NCI-H345 treated with DMSO at 0.1 percent for 48 hours (cell line): ENCODE measurements around the gene MRTFA.

Source experiments
- DNase-seq: peaks from one replicate; lab custom pipeline; 2025; ENCODE audit not compliant: unreplicated experiment; lab: John Stamatoyannopoulos, UW

MRTFA gene

GRCh38 chr22:40415531-40416266, 220.8 kb downstream of the MRTFA start:
- DNase-seq: no peak

GRCh38 chr22:40414838-40415505, 221.5 kb downstream of the MRTFA start:
- DNase-seq: no peak

DNA sequence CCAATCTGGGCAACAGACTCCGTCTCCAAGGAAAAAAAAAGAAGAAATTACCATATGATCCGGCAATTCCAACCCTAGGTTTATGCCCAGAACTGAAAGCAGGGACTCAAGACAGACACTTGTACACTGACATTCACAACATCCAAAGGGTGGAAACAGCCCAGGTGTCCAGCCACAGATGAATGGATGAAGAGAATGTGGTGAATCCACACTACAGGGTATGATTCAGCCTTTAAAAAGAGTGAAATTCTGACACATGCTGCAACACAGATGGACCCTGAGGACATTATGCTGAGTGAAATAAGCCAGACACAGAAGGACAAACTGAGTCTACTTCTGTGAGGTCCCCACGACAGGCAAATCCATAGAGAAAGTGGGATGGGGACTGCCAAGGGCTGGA, 222.2 kb downstream of the MRTFA start:
- no peak for DNase-seq

DNA sequence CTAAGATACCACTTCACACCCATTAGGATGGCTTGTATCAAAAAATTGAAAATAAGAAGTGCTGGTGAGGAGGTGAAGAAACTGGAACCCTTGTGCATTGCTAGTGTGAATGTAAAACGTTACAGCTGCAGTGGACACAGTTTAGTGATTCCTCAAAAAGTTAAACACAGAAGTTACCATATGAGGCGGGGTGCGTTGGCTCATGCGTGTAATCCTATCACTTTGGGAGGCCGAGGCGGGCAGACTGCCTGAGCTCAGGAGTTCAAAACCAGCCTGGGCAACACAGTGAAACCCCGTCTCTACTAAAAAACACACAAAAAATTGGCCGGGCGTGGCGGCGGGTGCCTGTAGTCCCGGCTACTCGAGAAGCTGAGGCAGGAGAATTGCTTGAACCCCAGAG, 222.6 kb downstream of the MRTFA start:
- no peak for DNase-seq

DNA sequence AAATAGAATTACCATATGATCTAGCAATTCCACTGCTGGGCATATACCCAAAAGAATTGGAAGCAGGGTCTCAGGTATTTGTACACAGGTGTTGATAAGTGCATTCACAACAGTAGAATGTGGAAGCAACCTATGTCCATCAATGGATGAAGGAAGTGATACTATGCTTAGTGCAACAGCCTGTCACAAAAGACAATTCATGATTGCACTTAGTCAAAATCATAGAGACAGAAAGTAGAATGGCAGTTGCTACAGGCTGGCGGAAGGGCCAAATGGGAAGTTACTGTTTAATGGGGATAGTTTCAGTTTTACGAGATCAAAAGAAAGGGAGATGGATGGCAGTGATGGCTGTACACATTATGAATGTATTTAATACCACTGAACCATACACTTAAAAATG, 224.1 kb downstream of the MRTFA start:
- DNase-seq: no peak

DNA sequence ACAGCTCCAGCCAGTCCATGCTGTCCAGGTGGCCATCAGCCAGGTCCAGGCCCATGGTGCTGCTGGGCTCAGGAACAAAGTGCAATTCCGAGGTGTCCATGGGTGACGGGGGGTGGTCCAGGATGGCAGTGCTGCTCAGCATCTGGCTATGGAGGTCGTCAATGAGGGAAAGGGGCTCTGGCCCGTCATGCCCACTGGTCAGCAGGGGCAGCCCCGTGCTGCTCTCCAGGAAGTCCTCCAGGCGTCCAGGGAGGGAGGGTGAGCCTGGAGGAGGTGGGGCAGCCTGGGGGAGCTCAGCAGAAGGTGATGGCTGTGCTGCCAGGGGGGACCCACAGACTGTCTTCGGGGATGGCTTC, 225.0 kb downstream of the MRTFA start:
- no peak for DNase-seq

- no peak for DNase-seq
Observed at GRCh38 chr22:40410731-40411505, 225.6 kb downstream of the MRTFA start.

DNA sequence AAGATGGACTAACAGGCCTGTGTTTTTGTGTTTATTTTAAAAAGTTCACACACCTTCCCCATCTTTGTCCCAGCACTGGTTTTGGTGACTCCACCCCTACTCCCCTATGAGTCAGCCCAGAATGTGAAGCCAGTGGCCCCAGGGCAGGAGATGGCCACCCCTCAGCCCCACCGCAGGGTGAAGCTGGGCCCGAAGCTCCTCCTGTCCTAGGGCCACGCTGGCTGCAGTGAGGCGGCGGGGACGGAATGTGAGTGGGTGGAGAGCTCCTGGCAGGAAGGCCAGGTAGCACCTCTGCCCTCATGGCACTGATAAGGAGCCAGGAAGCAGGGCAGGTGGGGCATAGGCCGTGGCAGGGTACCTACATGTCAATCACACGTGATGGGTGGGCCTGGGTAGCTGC, 226.2 kb downstream of the MRTFA start:
- DNase-seq: no peak

DNA sequence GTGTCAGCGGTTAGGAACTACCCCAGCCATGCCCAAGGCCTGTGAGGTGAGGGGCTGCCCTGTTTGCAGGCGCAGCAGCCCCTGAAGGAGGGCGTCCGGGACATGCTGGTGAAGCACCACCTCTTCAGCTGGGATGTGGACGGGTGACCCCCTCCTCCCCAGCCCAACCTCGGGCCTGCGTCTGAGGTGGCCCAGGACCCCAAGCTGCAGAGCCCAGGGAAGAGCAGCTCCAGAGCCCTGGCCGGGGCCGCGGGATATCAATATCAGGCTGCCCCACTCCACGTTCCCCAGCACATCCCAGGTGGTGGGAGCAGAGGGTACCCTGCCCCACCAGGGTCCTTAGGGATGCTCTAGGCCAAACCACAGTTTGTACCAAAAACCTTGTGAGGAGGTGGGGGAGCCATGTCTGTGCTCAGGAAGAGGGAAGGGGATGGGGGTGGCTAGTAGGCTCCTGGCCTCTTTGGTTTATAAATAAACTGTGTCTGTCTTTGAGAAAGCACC, 226.9 kb downstream of the MRTFA start:
- DNase-seq: no peak

DNA sequence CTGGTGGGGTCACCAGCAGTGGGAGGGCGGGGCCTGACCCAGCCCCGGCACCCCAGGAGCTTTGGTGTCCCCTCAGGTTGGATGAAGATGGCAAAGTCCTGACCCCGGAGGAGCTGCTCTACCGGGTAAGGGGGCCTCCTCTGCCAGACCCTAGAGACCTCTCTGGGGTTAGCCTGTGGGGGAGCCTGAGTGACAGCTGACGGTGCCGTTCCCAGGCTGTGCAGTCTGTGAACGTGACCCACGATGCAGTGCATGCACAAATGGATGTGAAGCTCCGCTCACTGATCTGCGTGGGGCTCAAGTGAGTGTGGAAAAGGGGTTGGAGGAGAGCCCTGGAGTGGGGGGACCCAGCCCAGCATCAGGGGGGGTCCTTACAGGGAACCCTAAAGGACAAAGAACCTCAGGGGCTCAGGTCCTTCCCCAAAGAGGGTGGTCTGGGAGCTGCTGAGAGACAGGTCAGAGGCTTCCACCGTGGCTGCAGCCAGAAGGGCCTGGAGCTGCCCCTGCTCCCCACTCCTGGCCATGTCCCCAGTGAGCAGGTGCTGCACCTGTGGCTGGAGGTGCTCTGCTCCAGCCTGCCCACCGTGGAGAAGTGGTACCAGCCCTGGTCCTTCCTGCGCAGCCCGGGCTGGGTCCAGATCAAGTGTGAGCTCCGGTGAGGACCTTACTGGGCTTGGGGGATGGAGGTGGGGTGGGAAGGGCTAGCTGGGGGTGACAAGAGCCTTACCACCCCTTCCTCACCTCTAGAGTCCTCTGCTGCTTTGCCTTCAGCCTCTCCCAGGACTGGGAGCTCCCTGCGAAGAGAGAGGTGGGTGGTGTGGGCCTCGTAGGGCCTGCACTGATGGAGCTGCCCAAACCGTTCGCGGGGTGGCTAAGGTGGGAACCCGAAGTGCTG, 227.6 kb downstream of the MRTFA start:
- no peak for DNase-seq

GRCh38 chr22:40407831-40408717, 228.4 kb downstream of the MRTFA start:
- DNase-seq: no peak

GRCh38 chr22:40407021-40407761, 229.3 kb downstream of the MRTFA start:
- no peak for DNase-seq

GRCh38 chr22:40406063-40406890, 230.2 kb downstream of the MRTFA start:
- no peak for DNase-seq

DNA sequence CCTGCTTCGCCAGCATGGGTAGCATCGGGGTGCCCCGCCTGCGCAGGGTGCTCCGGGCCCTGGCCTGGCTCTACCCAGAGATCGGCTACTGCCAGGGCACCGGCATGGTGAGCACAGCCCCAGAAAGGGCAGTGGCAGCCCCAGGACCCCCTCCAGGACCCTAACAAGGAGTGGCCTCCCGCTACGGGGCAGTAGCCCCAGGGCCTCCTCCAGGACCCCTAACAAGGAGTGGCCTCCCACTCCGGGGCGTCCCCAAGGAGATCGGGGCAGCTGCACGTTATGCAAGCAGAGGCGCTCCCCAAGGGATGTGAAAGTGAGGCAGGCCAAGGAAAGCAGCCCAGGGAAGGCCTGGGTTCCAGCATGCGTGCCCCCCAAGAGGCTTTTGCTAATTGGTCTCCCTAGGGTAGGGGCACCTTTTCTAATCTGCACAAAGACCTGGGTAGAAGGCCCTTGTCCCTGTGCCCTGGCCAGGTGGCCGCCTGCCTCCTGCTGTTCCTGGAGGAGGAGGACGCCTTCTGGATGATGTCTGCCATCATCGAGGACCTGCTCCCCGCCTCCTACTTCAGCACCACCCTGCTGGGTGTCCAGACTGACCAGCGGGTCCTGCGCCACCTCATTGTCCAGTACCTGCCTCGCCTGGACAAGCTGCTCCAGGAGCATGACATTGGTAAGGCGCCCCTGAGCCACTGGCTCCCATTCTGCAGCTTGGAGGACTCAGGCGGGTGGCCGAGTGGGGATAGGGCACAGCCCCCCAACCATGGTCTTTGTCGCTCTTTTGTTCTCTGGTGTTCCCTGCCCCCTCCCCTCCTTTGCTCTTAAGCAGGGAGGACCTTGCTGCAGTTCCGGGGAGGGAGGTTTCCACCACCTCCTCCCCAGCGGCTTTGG, 231.1 kb downstream of the MRTFA start:
- no peak for DNase-seq

- no peak for DNase-seq
Observed at GRCh38 chr22:40404251-40405177, 232.0 kb downstream of the MRTFA start.

DNA sequence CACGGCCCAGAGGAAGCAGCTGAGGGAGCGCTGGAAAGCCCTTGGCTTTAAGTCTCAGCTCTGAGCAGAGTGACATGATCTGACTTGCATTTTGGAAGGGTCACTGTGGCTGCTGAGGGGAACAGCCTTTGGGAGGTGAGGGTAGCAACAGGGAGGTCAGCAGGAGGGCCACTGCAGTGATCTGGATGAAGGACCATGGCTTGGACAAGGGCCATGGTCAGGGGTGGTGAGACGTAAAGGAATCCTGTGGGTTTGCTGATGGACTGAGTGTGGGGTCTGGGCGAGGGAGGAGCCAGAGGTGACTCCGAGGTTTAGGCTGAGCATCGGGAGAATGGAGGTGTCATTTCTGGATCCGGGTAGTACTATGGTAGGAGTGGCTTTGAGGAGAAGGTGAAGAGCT, 232.9 kb downstream of the MRTFA start:
- no peak for DNase-seq
